Measurements from ENCODE around the gene FAM25G. TPM values are rescaled to one million over a fixed set of nuclear protein-coding genes. Genes with fewer than 3 reads are reported as not detected.

FAM25G gene
- polyA plus RNA-seq, 1 donor: 0.57 TPM

DNA sequence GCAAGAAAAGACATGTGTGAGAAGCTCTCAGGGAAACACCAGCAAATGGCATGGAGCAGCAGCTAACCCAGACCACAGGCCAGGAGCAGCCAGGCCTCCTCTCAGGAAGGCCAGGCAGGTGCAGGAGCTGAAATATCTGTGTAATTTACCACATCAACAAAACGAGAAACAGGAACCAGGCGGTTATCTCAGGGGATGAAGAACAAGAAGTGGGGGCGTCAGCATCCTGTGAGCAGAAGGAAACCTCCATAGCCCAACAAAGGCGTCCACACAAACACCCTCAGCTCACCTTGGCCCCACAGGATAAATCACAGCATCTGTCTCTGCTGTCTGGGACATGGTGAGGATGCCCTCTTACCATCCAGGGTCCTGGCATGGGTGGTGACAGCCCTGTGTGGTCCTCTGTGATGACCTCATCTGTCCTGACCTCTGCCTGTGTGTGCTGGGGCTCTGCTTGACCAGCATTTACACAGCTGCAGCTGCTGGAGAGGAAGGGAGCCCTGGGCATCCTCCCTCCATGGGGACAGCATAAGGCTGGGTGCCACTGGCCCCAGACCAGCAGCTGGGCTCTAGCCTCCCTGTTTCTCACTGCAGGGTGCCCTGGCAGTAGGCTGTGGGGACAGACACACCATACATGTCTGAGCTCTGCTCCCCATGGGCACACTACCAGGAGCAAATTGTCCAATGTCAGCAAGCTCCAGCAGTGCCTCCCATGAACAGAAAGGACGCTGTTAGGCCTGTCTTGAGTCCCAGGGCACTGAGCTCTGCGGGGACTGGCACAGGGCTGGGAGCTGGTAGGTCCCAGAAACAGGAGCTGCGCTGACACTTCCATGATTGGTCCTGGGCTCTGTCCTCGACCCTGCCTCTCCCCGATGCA lies 42.2 kb downstream of the FAM25G start:
- DNase-seq: no peak

DNA sequence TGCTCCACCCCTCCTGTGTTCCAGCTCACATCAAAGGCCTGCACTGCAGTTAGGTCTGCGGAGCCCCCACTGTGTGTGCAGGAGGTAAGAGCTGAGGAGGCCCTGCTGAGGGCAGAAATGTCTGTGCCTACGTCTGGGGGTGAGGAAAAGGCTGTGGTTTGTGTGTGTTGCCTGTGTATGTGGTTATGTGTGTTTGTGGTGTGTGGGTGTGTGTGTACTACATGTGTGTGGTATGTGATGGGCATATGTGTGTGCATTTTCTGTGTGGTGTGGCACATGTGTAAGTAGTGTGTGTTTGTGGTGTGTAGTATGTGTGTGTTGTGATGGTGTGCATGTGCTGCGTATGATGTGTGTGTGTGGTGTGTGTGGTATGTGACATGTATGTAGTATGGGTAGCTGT lies 43.8 kb downstream of the FAM25G start:
- no peak for DNase-seq

DNA sequence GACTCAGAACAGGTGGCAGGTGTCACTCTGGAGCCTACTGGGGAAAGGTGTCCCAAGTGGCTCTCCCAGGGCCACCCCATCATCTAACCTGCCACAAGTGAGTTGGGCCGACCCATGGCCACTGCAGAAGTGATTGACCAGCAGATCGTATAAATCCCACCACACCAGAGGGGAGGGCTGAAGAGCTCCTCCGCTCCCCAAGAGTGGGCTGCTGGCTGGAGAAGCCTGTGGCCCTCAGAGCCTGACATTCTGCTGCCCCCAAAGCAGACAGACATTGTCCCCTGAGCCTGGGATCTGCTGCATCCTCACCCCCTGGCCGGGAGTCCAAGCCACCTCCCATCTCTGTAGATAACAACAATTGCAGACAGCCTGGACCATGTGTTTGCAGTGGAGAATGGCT lies 44.3 kb downstream of the FAM25G start:
- DNase-seq: no peak

DNA sequence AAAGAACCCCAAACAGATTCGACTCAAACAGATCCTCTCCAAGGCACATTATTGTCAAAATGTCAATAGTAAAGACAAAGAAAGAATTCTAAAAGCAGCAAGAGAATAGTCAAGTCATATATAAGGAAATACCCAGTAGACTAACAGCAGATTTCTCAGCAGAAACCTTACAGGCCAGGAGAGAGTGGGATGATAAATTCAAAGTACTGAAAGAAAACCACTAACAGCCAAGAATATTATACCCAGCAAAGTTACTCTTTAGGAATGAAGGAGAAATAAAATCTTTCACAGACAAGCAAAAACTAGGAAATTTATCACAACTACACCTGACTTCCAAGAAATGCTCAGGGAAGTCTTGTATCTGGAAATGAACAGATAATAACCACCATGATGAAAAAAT lies 45.8 kb downstream of the FAM25G start:
- DNase-seq: no peak

DNA sequence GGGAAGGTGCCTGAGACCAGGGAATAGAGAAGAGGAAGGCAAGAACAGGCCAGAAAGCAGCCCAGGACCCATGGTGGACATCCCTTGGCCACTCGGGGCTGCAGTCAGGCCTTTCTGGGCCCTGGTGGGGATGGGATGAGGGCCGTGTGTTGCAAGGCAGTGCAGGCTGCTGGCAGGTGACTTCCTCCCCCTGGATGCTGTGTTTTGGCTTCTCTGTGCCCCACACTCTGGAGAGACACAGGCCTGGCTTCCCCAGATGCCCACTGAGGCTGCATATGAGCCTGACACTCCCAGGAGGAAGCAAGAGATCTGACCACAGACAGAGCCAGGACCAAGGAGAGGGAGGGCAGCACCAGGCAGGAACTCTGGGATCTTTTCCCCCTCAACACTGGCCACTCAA lies 47.5 kb downstream of the FAM25G start:
- no peak for DNase-seq

DNA sequence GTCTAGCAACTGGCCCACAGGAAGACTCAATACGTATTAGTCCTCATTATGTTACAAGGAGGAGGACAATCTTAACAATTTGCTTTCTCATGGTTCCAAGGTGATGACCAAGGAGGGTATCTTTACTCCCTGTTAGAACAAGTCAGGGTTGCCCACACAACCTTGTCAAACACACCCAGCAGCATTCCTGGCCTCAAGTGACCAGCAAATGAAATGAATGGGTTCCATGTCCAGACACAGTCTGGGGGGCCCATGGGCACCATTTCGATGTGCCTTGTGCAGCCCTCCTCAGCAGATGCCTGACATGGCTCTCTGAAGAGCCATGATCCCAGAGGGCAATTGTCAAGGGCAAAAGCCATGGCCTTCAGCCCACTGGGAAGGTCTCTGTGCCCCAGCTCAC lies 48.4 kb downstream of the FAM25G start:
- DNase-seq: no peak

DNA sequence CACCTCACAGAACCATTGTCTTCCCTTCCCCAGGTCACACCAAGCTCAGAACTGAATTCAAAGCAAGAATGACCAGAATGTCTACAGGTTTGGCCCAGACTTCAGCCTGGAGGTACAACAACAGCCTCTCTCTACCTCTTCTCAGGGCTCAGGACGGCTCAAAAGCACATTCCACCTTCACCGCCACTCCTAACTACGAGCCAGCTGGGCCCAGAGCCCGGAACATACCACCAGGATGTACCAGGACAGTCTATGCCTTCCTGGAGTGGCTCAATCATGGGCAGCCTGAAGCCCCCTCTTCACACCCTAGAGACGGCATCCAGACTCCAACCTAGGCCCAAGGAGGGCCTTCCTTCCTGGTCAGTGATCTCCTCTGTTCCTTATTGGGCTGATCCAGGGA lies 49.1 kb downstream of the FAM25G start:
- DNase-seq: no peak

DNA sequence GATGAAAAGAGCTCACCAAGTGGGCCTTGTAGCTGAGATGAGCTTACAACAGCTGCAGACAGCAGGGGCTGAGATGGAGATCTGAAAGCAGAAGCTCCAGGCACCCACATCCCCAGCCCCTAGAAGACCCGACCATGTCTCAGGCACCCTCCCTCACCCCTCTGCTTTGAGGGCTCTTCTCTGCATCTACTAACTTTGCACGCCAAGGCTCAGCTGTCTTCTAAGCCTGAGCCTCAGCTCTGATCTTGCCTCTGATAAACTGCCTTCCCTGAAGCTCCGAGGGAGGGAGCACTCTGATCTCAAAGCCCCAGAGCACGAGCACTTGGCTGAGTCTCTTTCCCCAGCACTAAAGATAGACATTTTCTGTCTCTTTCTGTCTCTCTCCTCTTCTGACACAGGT lies 49.6 kb downstream of the FAM25G start:
- no peak for DNase-seq

DNA sequence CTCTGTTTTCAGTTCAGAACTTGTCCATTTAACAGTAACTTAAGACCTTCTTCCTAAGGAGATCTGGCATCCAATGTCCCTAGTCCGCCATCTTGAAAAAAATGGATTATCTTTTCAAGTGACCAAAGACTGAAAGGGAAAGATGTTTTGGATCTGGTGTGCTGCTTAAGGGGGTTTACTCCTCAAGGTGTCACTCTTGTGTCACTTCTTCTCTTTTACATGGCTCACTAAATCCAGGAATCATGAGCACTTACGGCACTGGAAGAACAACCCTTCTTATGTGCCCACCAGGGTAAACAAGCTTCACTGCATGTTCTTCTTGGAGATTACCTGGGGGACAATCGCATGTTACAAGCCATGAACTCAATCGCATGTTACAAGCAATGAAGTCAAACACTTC lies 51.3 kb downstream of the FAM25G start:
- no peak for DNase-seq

DNA sequence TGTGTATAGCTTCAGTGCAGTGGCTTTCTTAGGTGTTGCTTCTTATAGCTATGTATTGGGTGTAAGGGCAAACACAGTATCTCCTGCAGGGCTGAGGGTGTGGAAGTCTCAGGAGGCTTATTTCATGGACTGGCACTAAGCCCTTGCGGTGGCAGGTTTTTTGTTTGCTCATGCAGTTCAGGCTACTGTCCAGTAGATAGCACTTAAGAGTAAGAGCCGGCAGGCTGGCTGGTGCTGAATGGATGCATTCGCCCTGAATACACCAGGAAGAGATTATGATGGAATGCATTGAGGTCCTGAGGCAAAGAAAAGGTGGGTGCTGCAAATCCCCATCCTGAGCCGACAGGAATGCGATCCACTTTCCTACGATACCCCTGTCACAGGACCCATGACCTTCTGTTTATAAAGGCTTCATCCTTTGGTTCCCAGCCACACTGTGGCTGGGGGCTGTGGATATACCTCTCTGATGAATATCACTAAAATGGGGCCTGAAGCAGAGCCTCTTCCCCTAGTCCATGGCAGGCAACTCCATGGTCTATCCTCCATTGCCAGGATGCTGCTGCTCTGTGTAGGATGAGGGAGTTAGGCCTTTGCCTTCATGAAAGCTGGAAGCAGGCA lies 52.5 kb downstream of the FAM25G start:
- DNase-seq: no peak

Other genes starting within 250 kb of the FAM25G start
- gene GDF10, start 191.5 kb downstream of the FAM25G start, polyA plus RNA-seq (ENCODE audit: insufficient read length): 1.6 TPM
- not detected for gene GDF2, start 169.2 kb downstream of the FAM25G start, polyA plus RNA-seq (ENCODE audit: insufficient read length)
- 0.10 TPM for gene RBP3, start 143.3 kb downstream of the FAM25G start, polyA plus RNA-seq (ENCODE audit: insufficient read length)
- 5.8 TPM for gene ZNF488, start 107.4 kb downstream of the FAM25G start, polyA plus RNA-seq (ENCODE audit: insufficient read length)
- 0.38 TPM for gene ANXA8, start 7.6 kb downstream of the FAM25G start, polyA plus RNA-seq (ENCODE audit: insufficient read length)
- gene AGAP9, start 31.9 kb upstream of the FAM25G start, polyA plus RNA-seq (ENCODE audit: insufficient read length): 63.4 TPM

All from left kidney (tissue), 2 donors.